HuH-7 (cell line): ENCODE results near the gene THEMIS2.
"Not testable (repeated sequence)": the region's sequence is repeated elsewhere in the genome, so short reads cannot be mapped to it uniquely, and the experiment has no call there.

ENCODE experiments used
- DNase-seq: peaks from one replicate; pipeline ENCODE4 v3.0.0; 2011; ENCODE audit warnings: low spot score

THEMIS2 gene

GRCh38 chr1:27872059-27872801, at the start of gene THEMIS2:
THEMIS2 (plus strand) TSS chr1:27872544; CDS start chr1:27872572, 28 bp downstream.
- peak; percentile 78 for DNase-seq

GRCh38 chr1:27823784-27824183, 48.6 kb upstream of the THEMIS2 start:
- DNase-seq, result no peak

GRCh38 chr1:27824411-27824810, 47.9 kb upstream of the THEMIS2 start:
- DNase-seq, result no peak

- DNase-seq, result not testable (repeated sequence)
These were observed 42.9 kb upstream of the THEMIS2 start for GRCh38 chr1:27829339-27829960.

- DNase-seq, result peak; percentile 77
These were observed 41.5 kb upstream of the THEMIS2 start, which contains the start of gene PPP1R8 for GRCh38 chr1:27830621-27831440. PPP1R8 (plus strand) TSS chr1:27830782; CDS start chr1:27830836, 54 bp downstream.

GRCh38 chr1:27831568-27832410, 40.6 kb upstream of the THEMIS2 start:
- no peak for DNase-seq

GRCh38 chr1:27832762-27833161, 39.6 kb upstream of the THEMIS2 start:
- DNase-seq, result no peak

GRCh38 chr1:27833470-27833869, 38.9 kb upstream of the THEMIS2 start:
- DNase-seq, result no peak

GRCh38 chr1:27835046-27835445, 37.3 kb upstream of the THEMIS2 start:
- no peak for DNase-seq

- DNase-seq, result no peak
These were observed 36.8 kb upstream of the THEMIS2 start for GRCh38 chr1:27835501-27835900.

- DNase-seq, result no peak
These were observed 22.4 kb upstream of the THEMIS2 start for GRCh38 chr1:27849951-27850350.

- DNase-seq, result no peak
These were observed 17.3 kb upstream of the THEMIS2 start for GRCh38 chr1:27855085-27855484.

- no peak for DNase-seq
These were observed 15.6 kb upstream of the THEMIS2 start for GRCh38 chr1:27856561-27857343.

- not testable (repeated sequence) for DNase-seq
These were observed 14.8 kb upstream of the THEMIS2 start for GRCh38 chr1:27857552-27857951.

GRCh38 chr1:27858072-27858948, 14.0 kb upstream of the THEMIS2 start:
- DNase-seq, result peak; percentile 85

- no peak for DNase-seq
These were observed 13.3 kb upstream of the THEMIS2 start for GRCh38 chr1:27858949-27859576.

GRCh38 chr1:27861436-27861835, 10.9 kb upstream of the THEMIS2 start:
- DNase-seq, result no peak

- no peak for DNase-seq
These were observed 10.3 kb upstream of the THEMIS2 start for GRCh38 chr1:27862004-27862403.
